Activated T-helper 1 cell treated with Interleukin-2 at 50 U/mL for 16 hours (primary cell): Measurements from ENCODE around the gene MILR1.
"Not testable (repeated sequence)": the region's sequence is repeated elsewhere in the genome, so short reads cannot be mapped to it uniquely, and the experiment has no call there.

Experiments used
- DNase-seq: peaks from one replicate; pipeline ENCODE4 v3.0.0-alpha.2; 2020; ENCODE audit warnings: low read depth

Gene MILR1

GRCh38 chr17:64428406-64428805, 20.5 kb upstream of the MILR1 start:
- DNase-seq: no peak

DNA sequence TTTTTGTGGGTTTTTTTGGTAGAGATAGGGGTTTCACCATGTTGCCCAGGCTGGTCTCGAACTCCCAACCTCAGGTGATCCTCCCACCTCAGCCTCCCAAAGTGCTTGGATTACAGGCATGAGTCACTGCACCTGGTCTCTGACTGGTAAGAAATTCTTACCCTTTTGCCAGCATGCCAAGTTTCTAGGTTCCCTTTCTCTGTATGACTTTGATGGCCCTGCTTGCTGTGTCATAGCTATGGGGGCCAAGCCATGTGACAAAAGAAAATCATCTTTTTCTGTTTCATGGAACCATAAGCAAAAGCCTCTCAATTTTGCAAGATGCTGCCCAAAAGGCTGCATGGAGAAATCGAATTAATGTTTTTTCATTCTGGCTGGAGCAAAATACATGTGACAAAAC, 18.9 kb upstream of the MILR1 start:
- DNase-seq: not testable (repeated sequence)

DNA sequence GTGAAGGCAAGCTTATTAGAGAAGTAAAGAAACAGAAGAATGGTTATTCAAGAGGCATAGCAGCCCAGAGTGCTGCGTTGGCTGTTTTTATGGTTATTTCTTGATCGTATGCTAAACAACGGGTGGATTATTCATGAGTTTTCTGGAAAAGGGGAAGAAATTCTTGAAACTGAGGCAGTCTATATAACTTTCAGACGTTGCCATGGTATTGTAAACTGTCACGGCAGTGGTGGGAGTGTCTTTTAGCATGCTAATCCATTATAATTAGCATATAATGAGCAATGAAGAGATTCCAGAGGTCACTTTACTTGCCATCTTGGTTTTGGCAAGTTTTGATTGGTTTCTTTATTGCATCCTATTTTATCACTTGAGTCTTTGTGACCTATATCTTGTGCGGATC, 17.4 kb upstream of the MILR1 start:
- DNase-seq: no peak

DNA sequence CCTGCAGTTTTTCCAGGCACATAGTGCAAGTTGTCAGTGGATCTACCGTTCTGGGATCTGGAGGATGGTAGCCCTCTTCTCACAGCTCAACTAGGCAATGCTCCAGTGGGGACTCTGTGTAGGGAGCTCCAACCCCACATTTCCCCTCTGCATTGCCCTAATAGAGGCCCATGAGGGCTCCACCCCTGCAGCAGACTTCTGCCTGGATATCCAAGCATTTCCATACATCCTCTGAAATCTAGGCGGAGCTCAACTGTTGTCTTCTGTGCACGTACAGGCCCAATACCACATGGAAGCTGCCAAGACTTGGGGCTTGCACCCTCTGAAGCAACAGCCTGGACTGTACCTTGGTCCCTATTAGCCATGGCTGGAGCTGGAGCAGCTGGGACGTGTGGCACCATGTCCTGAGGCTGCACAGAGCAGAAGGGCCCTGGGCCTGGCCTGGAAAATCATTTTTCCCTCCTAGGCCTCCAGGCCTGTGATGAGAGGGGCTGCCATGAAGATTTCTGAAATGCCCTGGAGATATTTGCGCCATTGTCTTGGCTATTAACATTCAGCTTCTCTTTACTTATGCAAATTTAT, 10.9 kb upstream of the MILR1 start:
- no peak for DNase-seq

GRCh38 chr17:64439521-64439920, 9.4 kb upstream of the MILR1 start:
- DNase-seq: not testable (repeated sequence)

- no peak for DNase-seq
Observed at GRCh38 chr17:64439956-64440355, 9.0 kb upstream of the MILR1 start.

DNA sequence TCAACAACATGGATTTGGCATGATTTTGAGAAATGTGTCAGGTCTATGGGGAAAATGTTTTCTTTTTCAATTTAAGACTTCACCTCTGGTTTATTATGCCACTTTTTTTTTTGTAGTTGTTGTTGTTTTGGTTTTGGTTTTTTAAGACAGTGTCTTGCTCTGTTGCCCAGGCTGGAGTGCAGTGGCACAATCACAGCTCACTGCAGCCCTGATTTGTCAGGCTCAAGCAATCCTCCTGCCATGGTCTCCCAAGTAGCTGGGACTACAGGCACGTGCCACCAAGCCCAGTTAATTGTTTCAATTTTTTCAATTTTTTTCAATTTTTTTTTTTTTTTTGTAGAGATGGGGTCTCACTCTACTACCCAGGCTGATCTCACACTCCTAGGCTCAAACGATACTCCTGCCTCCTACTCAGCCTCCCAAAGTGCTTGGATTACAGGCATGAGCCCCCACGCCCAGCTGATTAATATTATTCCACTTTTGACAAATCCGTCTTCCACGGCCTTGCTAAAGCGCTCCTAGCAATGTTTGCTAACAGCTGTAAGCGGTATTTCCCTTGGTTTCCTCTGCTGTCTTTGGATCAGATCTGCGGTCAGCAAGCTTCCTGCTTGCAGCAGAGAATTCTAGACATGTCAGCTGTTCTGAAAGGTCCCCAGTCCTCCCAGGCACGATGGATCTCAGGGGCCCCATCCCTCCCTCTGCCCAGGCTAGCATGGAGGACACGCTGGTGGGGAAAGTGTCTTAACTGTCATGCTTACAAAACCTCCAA, 7.0 kb upstream of the MILR1 start:
- no peak for DNase-seq

- no peak for DNase-seq
Observed at GRCh38 chr17:64442541-64442971, 6.4 kb upstream of the MILR1 start.

DNA sequence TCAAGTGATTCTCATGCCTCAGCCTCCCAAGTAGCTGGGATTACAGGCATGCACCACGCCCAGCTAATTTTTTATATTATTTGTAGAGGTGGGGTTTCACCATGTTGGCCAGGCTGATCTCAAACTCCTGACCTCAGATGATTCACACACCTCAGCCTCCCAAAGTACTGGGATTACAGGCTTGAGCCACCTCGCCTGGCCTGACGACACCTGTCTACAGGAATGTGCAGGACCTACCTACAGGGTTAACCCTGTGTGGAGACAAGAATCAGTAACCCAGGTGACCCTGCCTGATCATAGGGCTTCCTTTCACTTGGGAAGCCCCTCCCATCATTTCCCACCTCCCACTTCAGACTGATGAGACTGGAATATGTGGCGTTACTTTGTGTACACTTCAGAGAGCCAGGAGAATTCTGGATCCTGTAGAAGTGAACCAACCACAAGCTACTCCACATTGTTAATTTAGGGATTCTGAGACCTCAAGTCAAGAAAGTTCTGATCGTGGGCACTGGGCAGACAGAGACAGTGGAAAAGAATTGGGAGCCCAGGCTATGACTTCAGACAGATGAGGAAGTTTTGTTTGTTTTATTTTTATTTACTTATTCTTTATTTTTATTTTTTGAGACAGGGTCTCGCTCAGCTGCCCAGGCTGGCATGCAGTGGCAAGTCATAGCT, 5.7 kb upstream of the MILR1 start:
- no peak for DNase-seq

- DNase-seq: no peak
Observed at GRCh38 chr17:64447526-64447925, 1.4 kb upstream of the MILR1 start.

DNA sequence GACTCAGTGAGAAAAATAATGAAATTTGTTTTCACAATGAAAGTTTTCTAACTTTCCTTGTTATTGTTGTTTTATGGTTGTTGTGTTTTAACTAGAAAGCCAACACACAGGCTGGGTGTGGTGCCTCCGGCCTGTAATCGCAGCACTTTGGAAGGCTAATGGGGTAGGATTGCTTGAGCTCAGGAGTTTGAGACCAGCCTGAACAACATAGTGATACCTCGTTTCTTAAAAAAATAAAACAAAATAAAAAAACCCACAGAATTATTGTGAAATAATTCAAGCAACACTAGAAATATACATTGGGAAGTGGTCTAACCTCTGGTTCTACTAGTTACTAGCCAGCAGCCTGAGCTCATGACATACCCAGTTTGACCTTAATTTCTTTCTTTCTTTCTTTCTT, 630 bp downstream of the MILR1 start:
- no peak for DNase-seq

GRCh38 chr17:64455993-64456885, 7.3 kb downstream of the MILR1 start:
- DNase-seq: no peak

DNA sequence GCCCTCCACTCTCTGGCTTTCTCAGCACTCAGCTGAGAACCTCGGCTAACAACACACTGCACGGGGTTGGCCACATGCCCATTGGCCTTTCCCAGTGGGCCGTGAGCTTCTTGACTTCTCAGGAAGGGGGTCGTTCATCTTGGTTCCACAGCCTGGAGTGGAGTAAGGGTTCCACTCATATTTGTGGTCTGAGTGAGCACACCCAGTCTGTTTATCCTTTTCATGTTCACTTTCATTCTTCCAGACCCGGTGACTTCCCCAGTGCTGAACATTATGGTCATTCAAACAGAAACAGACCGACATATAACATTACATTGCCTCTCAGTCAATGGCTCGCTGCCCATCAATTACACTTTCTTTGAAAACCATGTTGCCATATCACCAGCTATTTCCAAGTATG, 8.2 kb downstream of the MILR1 start:
- no peak for DNase-seq

DNA sequence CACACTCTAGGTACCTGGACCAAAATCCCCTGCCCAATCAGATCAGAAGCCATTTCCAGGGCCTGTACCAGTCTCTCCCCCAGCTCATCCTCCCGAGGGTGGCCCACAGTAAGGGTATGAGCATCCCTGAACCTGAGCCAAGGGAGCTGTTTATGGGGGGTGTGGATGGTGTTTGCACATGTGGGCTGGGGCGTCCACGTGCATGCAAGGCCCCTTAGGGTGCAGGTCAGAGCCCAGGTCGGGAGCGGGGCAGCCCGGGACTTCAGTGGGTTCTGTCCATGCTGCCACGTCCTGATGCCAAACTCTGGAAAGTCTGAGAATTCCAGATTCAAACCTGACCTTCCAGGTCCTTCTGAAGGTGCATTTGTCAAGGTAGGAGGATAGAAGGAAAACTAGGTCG, 9.8 kb downstream of the MILR1 start:
- DNase-seq: no peak

DNA sequence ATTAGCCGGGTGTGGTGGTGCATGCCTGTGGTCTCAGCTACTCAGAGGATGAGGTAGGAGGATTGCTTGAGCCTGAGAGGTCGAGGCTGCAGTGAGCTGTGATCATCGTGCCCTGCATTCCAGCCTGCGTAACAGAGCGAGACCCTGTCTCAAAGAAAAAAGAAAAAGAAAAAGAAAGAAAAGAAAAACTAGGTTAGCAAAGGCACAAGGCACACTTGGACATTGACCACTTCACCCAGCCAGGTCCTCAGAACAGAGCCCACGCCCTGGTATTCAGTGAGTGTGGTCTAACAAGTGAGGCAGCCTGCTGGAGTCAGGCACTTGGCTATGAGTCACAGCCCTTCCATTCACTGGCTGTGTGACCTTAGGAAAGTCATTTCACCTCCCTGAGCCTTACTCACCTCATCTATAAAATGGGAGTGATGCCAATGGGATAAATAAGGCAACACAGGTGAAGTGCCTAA, 10.4 kb downstream of the MILR1 start:
- no peak for DNase-seq

DNA sequence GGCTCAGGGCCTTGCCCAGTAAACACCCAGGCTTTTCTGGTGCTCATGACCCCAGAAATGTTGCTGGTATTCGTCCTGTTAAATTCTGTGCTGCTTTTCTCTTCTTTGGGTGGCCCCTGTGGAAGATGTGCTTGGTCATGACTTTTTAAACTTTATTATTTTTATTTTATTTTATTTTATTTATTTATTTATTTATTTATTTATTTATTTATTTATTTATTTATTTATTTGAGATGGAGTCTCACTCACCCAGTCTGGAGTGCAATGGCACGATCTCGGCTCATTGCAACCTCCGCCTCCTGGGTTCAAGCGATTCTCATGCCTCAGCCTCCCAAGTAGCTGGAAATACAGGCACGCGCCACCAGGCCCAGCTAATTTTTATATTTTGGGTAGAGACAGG, 10.9 kb downstream of the MILR1 start:
- not testable (repeated sequence) for DNase-seq

GRCh38 chr17:64460955-64461354, 12.0 kb downstream of the MILR1 start:
- no peak for DNase-seq

DNA sequence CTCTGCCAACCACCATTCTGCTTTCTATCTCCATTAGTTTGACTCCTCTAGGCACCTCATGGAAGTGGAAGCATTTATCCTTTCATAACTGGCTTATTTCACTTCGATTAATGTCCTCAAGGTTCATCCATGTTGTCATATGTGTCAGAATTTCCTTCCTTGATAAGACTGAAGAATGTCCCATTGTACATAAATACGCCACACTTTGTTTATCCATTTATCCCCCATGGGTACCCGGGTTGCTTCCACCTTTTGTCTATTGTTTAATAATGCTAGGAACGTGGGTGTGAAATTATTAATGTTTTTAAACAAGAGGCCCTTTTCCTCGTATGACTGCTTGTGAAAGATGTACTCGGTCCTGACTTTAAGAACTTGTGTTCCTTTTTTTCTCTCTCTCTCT, 12.9 kb downstream of the MILR1 start:
- DNase-seq: no peak

GRCh38 chr17:64466019-64466735, 17.3 kb downstream of the MILR1 start:
- DNase-seq: no peak

DNA sequence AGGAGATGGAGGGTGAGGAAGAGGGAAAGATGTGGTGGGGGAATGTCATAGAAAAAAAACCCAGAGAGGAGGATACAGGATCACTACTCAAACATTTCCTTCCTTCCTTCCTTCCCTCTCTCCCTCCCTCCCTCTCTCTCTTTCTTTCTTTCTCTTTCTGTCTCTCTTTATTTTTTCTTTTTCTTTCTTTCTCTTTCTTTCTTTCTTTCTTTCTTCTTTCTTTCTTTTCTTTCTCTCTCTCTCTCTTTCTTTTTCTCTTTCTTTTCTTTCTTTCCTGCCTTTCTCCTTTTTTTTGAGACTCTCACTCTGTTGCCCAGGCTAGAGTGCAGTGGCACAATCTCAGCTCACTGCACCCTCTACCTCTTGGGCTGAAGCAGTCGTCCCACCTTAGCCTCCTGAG, 17.9 kb downstream of the MILR1 start:
- not testable (repeated sequence) for DNase-seq

- no peak for DNase-seq
Observed at GRCh38 chr17:64470625-64471024, 21.7 kb downstream of the MILR1 start.

GRCh38 chr17:64471440-64471839, 22.5 kb downstream of the MILR1 start:
- DNase-seq: no peak
